Vagina (tissue), 2 donors: Measurements from ENCODE around the gene ZNF384. TPM values are rescaled to one million over a fixed set of nuclear protein-coding genes. Genes with fewer than 3 reads are reported as not detected.

ENCODE experiments used
- DNase-seq, 2 donors: peaks; one replicate each; pipeline ENCODE4 v3.0.0-alpha.2; 2017; ENCODE audit errors: extremely low spot score in 2 of 2
- H3K27ac ChIP-seq: fragments of 200-600 bp; sonication (generic); one replicate; pipeline ENCODE4 v1.5.1; 2019
- H3K27me3 ChIP-seq: fragments of 200-600 bp; sonication (generic); one replicate; pipeline ENCODE4 v1.5.1; 2019
- H3K36me3 ChIP-seq, 2 donors: fragments of 200-600 bp; sonication (generic); one replicate each; pipeline ENCODE4 v1.5.1; 2017 to 2019
- H3K4me1 ChIP-seq: fragments of 200-600 bp; sonication (generic); one replicate; pipeline ENCODE4 v1.5.1; 2019
- H3K4me3 ChIP-seq, 2 donors: fragments of 200-600 bp; sonication (generic); 1 replicate in 1 of 2; 2 replicates in 1 of 2; pipeline ENCODE4 v1.5.1; 2016 to 2019
- H3K9me3 ChIP-seq: fragments of 200-600 bp; sonication (generic); one replicate; pipeline ENCODE4 v1.5.1; 2019
- CTCF ChIP-seq, 3 experiments: fragments of 450-650 bp in 2 of 3; fragments of 200-600 bp in 1 of 3; sonication (generic) in 1 of 3; IDR thresholded peaks; one replicate each; pipeline ENCODE4 v1.5.1; 2017 to 2019; ENCODE audit warnings: antibody characterized with exemption in 3 of 3, mild to moderate bottlenecking in 2 of 3, moderate library complexity in 2 of 3
- POLR2A ChIP-seq, 2 donors: fragments of 450-650 bp; IDR thresholded peaks; one replicate each; pipeline ENCODE4 v1.6.1; 2017; ENCODE audit warnings: antibody characterized with exemption in 2 of 2, mild to moderate bottlenecking in 2 of 2, moderate library complexity in 2 of 2
- POLR2AphosphoS5 ChIP-seq, 2 donors: sonication (generic); formaldehyde crosslinking; IDR thresholded peaks; one replicate each; pipeline ENCODE4 v1.9.0; 2017; ENCODE audit warnings: antibody characterized with exemption in 2 of 2, mild to moderate bottlenecking in 2 of 2, low read depth in 1 of 2; ENCODE audit not compliant: insufficient read depth in 1 of 2
- intact Hi-C: fragments of 100-400 bp; cut with DNase I; formaldehyde crosslinking; loops from one replicate; pipeline ENCODE4 v1.15.1; 2023
- total RNA-seq: library from RNA; depleted of rRNA; stranded (reverse); fragments of >200 nt; gene quantifications from one replicate; pipeline ENCODE4 v1.2.3, GENCODE V29; 2016

The ZNF384 gene
- total RNA-seq, 1 donor from 2014 or later: 31.9 TPM

GRCh38 chr12:6698352-6699046 lies 9.3 kb upstream of the ZNF384 start:
- Histone ChIP-seq H3K4me3 (no peak overlapping the region), H3K9me3 (no peaks in the 10 kb centered on the region), H3K36me3 (no peaks in the 10 kb centered on the region), H3K27ac (no peak overlapping the region), H3K4me1 (peaks cover 13% of the 10 kb centered on the region), H3K27me3 (no peaks in the 10 kb centered on the region)
- TF ChIP-seq POLR2AphosphoS5 (IDR thresholded peaks at IDR 0.05; ENCODE audit: insufficient read depth in 1 of 2, low read depth in 1 of 2): no peak
- no peak for TF ChIP-seq POLR2A (IDR thresholded peaks at IDR 0.05)
- TF ChIP-seq CTCF (IDR thresholded peaks at IDR 0.05): no peak
- DNase-seq: no peak
- intact Hi-C loops: no loop called here

- Histone ChIP-seq H3K36me3 (no peaks in the 10 kb centered on the region), H3K9me3 (no peaks in the 10 kb centered on the region), H3K4me1 (peaks cover 13% of the 10 kb centered on the region), H3K27ac (no peak overlapping the region), H3K4me3 (no peak overlapping the region), H3K27me3 (no peaks in the 10 kb centered on the region)
- intact Hi-C loops: no loop called here
- no peak for DNase-seq
- TF ChIP-seq POLR2A (IDR thresholded peaks at IDR 0.05) (no peak), POLR2AphosphoS5 (IDR thresholded peaks at IDR 0.05; ENCODE audit: insufficient read depth in 1 of 2, low read depth in 1 of 2) (no peak), CTCF (IDR thresholded peaks at IDR 0.05) (no peak)
Observed at GRCh38 chr12:6697584-6698351, 8.6 kb upstream of the ZNF384 start.

- Histone ChIP-seq H3K36me3 (no peaks in the 10 kb centered on the region), H3K27ac (no peak overlapping the region), H3K9me3 (no peaks in the 10 kb centered on the region), H3K4me1 (peaks cover 13% of the 10 kb centered on the region), H3K4me3 (no peak overlapping the region), H3K27me3 (no peaks in the 10 kb centered on the region)
- no peak for TF ChIP-seq POLR2A (IDR thresholded peaks at IDR 0.05)
- TF ChIP-seq POLR2AphosphoS5 (IDR thresholded peaks at IDR 0.05; ENCODE audit: insufficient read depth in 1 of 2, low read depth in 1 of 2): no peak
- TF ChIP-seq CTCF (IDR thresholded peaks at IDR 0.05): no peak
- no peak for DNase-seq
- intact Hi-C loops: no loop called here
Observed at GRCh38 chr12:6696690-6697583, 7.8 kb upstream of the ZNF384 start.

- H3K4me3 ChIP-seq: no peak overlapping the region
- H3K4me1 ChIP-seq: peaks cover 18% of the 10 kb centered on the region
- TF ChIP-seq POLR2A (IDR thresholded peaks at IDR 0.05) (no peak), CTCF (IDR thresholded peaks at IDR 0.05) (no peak), POLR2AphosphoS5 (IDR thresholded peaks at IDR 0.05; ENCODE audit: insufficient read depth in 1 of 2, low read depth in 1 of 2) (no peak)
- intact Hi-C loops: no loop called here
- no peak overlapping the region for H3K27ac ChIP-seq
- H3K9me3 ChIP-seq: no peaks in the 10 kb centered on the region
- DNase-seq: no peak
- H3K27me3 ChIP-seq: no peaks in the 10 kb centered on the region
- H3K36me3 ChIP-seq: no peaks in the 10 kb centered on the region
Observed at GRCh38 chr12:6695313-6696045, 6.3 kb upstream of the ZNF384 start.
